T-helper 9 cell (primary cell): ENCODE measurements around the gene ZNF138.

Experiments
- DNase-seq: peaks from one replicate; pipeline ENCODE4 v3.0.0-alpha.2; 2020

The ZNF138 gene

GRCh38 chr7:64876792-64877713 lies 82.8 kb downstream of the ZNF138 start:
- peak; percentile 54 for DNase-seq

GRCh38 chr7:64877714-64878610 lies 83.7 kb downstream of the ZNF138 start:
- DNase-seq, result no peak

- DNase-seq, result no peak
Measured at GRCh38 chr7:64878684-64879083, 84.5 kb downstream of the ZNF138 start.

GRCh38 chr7:64879086-64879730 lies 85.0 kb downstream of the ZNF138 start:
- no peak for DNase-seq

- DNase-seq, result no peak
Measured at GRCh38 chr7:64879800-64880199, 85.6 kb downstream of the ZNF138 start.

GRCh38 chr7:64880322-64881297 lies 86.4 kb downstream of the ZNF138 start:
- DNase-seq, result no peak

- no peak for DNase-seq
Measured at GRCh38 chr7:64881461-64882287, 87.4 kb downstream of the ZNF138 start.

- DNase-seq, result no peak
Measured at GRCh38 chr7:64882341-64883112, 88.3 kb downstream of the ZNF138 start.
